GM18499 (cell line): ENCODE measurements around the gene NSRP1.
A peak's percentile ranks its signal among the peaks of the same experiment; 100 is the strongest.
"Not testable (repeated sequence)": the region's sequence is repeated elsewhere in the genome, so short reads cannot be mapped to it uniquely, and the experiment has no call there.

ENCODE experiments used
- ATAC-seq: cut with Tn5 transposase; IDR thresholded peaks from one replicate; pipeline ENCODE4 v1.9.1; 2021; ENCODE audit warnings: moderate number of reproducible peaks; ENCODE audit not compliant: insufficient read depth, unreplicated experiment

The NSRP1 gene

GRCh38 chr17:30116661-30117551 lies at the start of gene NSRP1:
Gene NSRP1 (plus strand): TSS chr17:30116816. CDS start chr17:30116844, 28 bp downstream.
- peak; percentile 43 for ATAC-seq

- ATAC-seq = no peak
Measured at GRCh38 chr17:30068465-30068864, 48.2 kb upstream of the NSRP1 start.

GRCh38 chr17:30074254-30074653 lies 42.4 kb upstream of the NSRP1 start:
- no peak for ATAC-seq

- no peak for ATAC-seq
Measured at GRCh38 chr17:30074730-30075129, 41.9 kb upstream of the NSRP1 start.

- no peak for ATAC-seq
Measured at GRCh38 chr17:30082773-30083172, 33.8 kb upstream of the NSRP1 start.

GRCh38 chr17:30084788-30085187 lies 31.8 kb upstream of the NSRP1 start:
- no peak for ATAC-seq

GRCh38 chr17:30086896-30087295 lies 29.7 kb upstream of the NSRP1 start:
- no peak for ATAC-seq

GRCh38 chr17:30087431-30087830 lies 29.2 kb upstream of the NSRP1 start:
- ATAC-seq = not testable (repeated sequence)

- no peak for ATAC-seq
Measured at GRCh38 chr17:30091121-30091670, 25.4 kb upstream of the NSRP1 start.

- no peak for ATAC-seq
Measured at GRCh38 chr17:30091771-30092170, 24.8 kb upstream of the NSRP1 start.

- no peak for ATAC-seq
Measured at GRCh38 chr17:30092886-30093285, 23.7 kb upstream of the NSRP1 start.

GRCh38 chr17:30093463-30094147 lies 23.0 kb upstream of the NSRP1 start:
- ATAC-seq = no peak

GRCh38 chr17:30095507-30096244 lies 20.9 kb upstream of the NSRP1 start:
- ATAC-seq = no peak

GRCh38 chr17:30101686-30102390 lies 14.8 kb upstream of the NSRP1 start:
- no peak for ATAC-seq

- no peak for ATAC-seq
Measured at GRCh38 chr17:30103921-30104320, 12.7 kb upstream of the NSRP1 start.

- no peak for ATAC-seq
Measured at GRCh38 chr17:30104575-30105339, 11.9 kb upstream of the NSRP1 start.

- no peak for ATAC-seq
Measured at GRCh38 chr17:30112794-30113193, 3.8 kb upstream of the NSRP1 start.

- ATAC-seq = no peak
Measured at GRCh38 chr17:30113213-30113612, 3.4 kb upstream of the NSRP1 start.

- no peak for ATAC-seq
Measured at GRCh38 chr17:30116345-30116660, 313 bp upstream of the NSRP1 start.
